Keratinocyte (primary cell): ENCODE results near the gene SOCS3. TPM values are rescaled to one million over a fixed set of nuclear protein-coding genes. Genes with fewer than 3 reads are reported as not detected.
A peak's percentile ranks its signal among the peaks of the same experiment; 100 is the strongest.

Source experiments
- DNase-seq: peaks from one replicate; pipeline ENCODE4 v3.0.0-alpha.2; 2011; ENCODE audit warnings: low read depth, missing footprints, low spot score
- FAIRE-seq: peaks from 2 replicates; lab custom pipeline; 2011; peaks lifted over from hg19 to GRCh38; lab: Jason Lieb, UNC
- H2AFZ ChIP-seq: 2 replicates; pipeline ENCODE4 v1.6.0; 2012; ENCODE audit warnings: low read length, control low read depth, inconsistent platforms; ENCODE audit not compliant: control insufficient read depth
- H3K27ac ChIP-seq: 2 replicates; pipeline ENCODE4 v1.5.1; 2011; ENCODE audit warnings: low read length; ENCODE audit not compliant: control insufficient read depth, insufficient read depth
- H3K27me3 ChIP-seq: 3 replicates; pipeline ENCODE4 v1.6.0; 2011; ENCODE audit warnings: low read length; ENCODE audit not compliant: control insufficient read depth, insufficient read depth; ENCODE audit errors: extremely low read depth
- H3K36me3 ChIP-seq, 2 experiments: 2 replicates in 1 of 2; 3 replicates in 1 of 2; pipeline ENCODE4 v1.5.1; 2011; ENCODE audit warnings: low read length in 2 of 2, mild to moderate bottlenecking in 1 of 2; ENCODE audit not compliant: control insufficient read depth in 2 of 2, insufficient read depth in 2 of 2; ENCODE audit errors: extremely low read depth in 1 of 2
- H3K4me1 ChIP-seq: 3 replicates; pipeline ENCODE4 v1.5.1; 2011; ENCODE audit warnings: low read length; ENCODE audit not compliant: control insufficient read depth, insufficient read depth; ENCODE audit errors: extremely low read depth
- H3K4me2 ChIP-seq: 3 replicates; pipeline ENCODE4 v1.6.0; 2011; ENCODE audit warnings: low read depth, low read length; ENCODE audit not compliant: control insufficient read depth, insufficient read depth; ENCODE audit errors: extremely low read depth
- H3K4me3 ChIP-seq, 3 experiments: fragments of 200-600 bp in 1 of 3; sonication (generic) in 1 of 3; 2 replicates in 2 of 3; 3 replicates in 1 of 3; pipeline ENCODE4 v1.5.1; 2011 to 2016; ENCODE audit warnings: low read length in 3 of 3, mild to moderate bottlenecking in 3 of 3, control low read depth in 2 of 3, inconsistent platforms in 1 of 3, low read depth in 1 of 3, mixed read lengths in 1 of 3, mixed run types in 1 of 3, moderate library complexity in 1 of 3; ENCODE audit not compliant: control insufficient read depth in 2 of 3, insufficient read depth in 2 of 3; ENCODE audit errors: extremely low read depth in 1 of 3
- H3K79me2 ChIP-seq: 2 replicates; pipeline ENCODE4 v1.6.0; 2012; ENCODE audit warnings: low read length; ENCODE audit not compliant: control insufficient read depth, insufficient read depth
- H3K9ac ChIP-seq: 3 replicates; pipeline ENCODE4 v1.6.0; 2011; ENCODE audit warnings: low read length; ENCODE audit not compliant: control insufficient read depth, insufficient read depth; ENCODE audit errors: extremely low read depth
- H3K9me1 ChIP-seq: 3 replicates; pipeline ENCODE4 v1.6.0; 2011; ENCODE audit warnings: low read length; ENCODE audit not compliant: control insufficient read depth, insufficient read depth; ENCODE audit errors: extremely low read depth
- H3K9me3 ChIP-seq: 2 replicates; pipeline ENCODE4 v1.5.1; 2012; ENCODE audit warnings: low read depth, low read length; ENCODE audit not compliant: control insufficient read depth
- H4K20me1 ChIP-seq: 3 replicates; pipeline ENCODE4 v1.6.0; 2011; ENCODE audit warnings: low read length; ENCODE audit not compliant: control insufficient read depth, insufficient read depth; ENCODE audit errors: extremely low read depth
- CTCF ChIP-seq, 3 experiments: IDR thresholded peaks in 1 of 3; conservative IDR thresholded peaks in 1 of 3; optimal IDR thresholded peaks in 1 of 3; 2 replicates in 2 of 3; 3 replicates in 1 of 3; pipeline versions ENCODE3 to v1.5.1; 2011; ENCODE audit warnings: low read length in 3 of 3, mild to moderate bottlenecking in 3 of 3, moderate library complexity in 2 of 3, control low read depth in 1 of 3, inconsistent platforms in 1 of 3; ENCODE audit not compliant: insufficient read depth in 2 of 3; ENCODE audit errors: extremely low read depth in 1 of 3
- EZH2 ChIP-seq: IDR thresholded peaks from one replicate; pipeline ENCODE4 v1.6.1; 2012; ENCODE audit warnings: inconsistent platforms, mild to moderate bottlenecking, low read length, moderate library complexity
- dilution Hi-C: fragments of 300-500 bp; cut with MboI; formaldehyde crosslinking; loops from one replicate; pipeline ENCODE4 v1.7.0; 2020; ENCODE audit warnings: low sequenced_read_pairs; ENCODE audit not compliant: extremely low pct_ligation_motif_present
- polyA plus RNA-seq, 5 experiments: library from polyadenylated mRNA; depleted of rRNA in 3 of 5; stranded (reverse) in 3 of 5; stranded (forward) in 1 of 5; unstranded in 1 of 5; fragments of >200 nt; gene quantifications; 1 replicate in 1 of 5; 2 replicates in 3 of 5; 3 replicates in 1 of 5; pipeline versions ENCODE4 v1.2.1 to v1.2.3, GENCODE V29; 2011 to 2012; ENCODE audit warnings: missing spikeins in 2 of 5, low read depth in 1 of 5, low replicate concordance in 1 of 5

The SOCS3 gene
- polyA plus RNA-seq, 1 donor (not counting 4 experiments of a cell fraction or from before 2014, with no cell fraction given): 9.4 TPM

DNA sequence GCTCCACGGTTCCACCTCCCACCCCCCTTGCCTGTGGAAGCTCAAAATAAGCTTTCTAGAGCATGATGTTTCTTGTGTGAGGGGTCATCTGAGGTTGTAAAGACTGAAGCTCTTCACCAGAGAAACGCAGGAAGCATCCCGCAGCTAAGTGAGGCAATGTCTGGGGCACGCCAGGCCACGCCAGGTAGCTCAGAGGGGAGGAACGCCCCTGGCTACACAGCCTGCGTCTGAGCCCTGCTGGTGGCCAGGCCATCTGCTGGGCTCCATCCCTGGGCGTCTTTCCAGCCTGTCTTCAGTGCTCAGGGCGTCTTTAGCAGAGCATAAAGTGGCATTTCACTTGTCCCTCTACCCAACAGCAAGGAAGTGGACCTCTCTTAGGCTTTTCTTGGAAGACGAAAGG, 15.2 kb downstream of the SOCS3 start:
- no peaks in the 10 kb centered on the region for H4K20me1 ChIP-seq
- no peaks in the 10 kb centered on the region for H3K79me2 ChIP-seq
- no peaks in the 10 kb centered on the region for H3K27me3 ChIP-seq
- no peak for FAIRE-seq
- H3K27ac ChIP-seq: no peak overlapping the region
- no peak overlapping the region for H2AFZ ChIP-seq
- no peak for TF ChIP-seq CTCF (optimal IDR thresholded peaks at IDR 0.05 in 1 of 3, IDR thresholded peaks at IDR 0.05 in 1 of 3, conservative IDR thresholded peaks at IDR 0.05 in 1 of 3; ENCODE audit: extremely low read depth in 1 of 3, insufficient read depth in 2 of 3, low read length in 3 of 3)
- no peak for TF ChIP-seq EZH2
- no peak overlapping the region for H3K4me3 ChIP-seq
- DNase-seq: no peak
- dilution Hi-C loops: no loop called here
- no peak overlapping the region for H3K9ac ChIP-seq
- H3K9me3 ChIP-seq: no peaks in the 10 kb centered on the region
- H3K4me1 ChIP-seq: peaks cover 67% of the 10 kb centered on the region
- H3K36me3 ChIP-seq: no peaks in the 10 kb centered on the region
- H3K9me1 ChIP-seq: no peaks in the 10 kb centered on the region
- no peak overlapping the region for H3K4me2 ChIP-seq

DNA sequence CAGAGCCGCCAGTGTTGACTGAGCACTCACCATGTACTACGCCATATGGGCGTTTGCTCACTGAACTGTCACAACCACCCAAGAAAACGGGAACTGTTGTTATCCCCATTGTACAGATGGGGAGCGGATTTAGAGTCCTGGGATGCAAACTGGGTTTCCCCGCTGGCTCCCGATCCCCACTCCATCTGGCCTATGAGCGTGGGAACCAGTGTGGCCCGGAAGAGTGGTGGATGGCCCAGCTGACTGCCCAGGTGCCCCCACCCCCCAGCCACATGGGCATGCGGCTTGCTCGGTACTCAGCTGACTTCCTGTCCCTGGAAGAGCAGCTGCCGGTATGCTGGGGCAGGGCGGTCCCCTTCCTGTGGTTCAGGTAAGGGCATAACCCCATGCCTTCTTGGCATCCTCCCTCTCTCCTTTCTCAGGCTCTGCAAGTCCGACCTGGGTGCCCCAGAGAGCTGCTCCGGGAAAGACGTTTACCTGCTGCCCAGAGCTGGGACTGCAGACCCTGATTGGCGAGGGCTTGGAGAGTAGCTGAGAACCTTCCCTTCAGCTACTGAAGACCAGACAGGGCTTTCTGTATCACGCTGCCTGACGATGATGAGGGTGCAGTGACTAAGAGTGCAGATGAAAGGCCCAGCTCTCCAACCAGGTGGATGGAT, 16.2 kb downstream of the SOCS3 start:
- H3K4me2 ChIP-seq: peak overlapping the region; percentile 65
- no peak overlapping the region for H2AFZ ChIP-seq
- H3K9me1 ChIP-seq: no peaks in the 10 kb centered on the region
- FAIRE-seq (peak; percentile 23), DNase-seq (no peak)
- no peaks in the 10 kb centered on the region for H3K9me3 ChIP-seq
- dilution Hi-C loops: no loop called here
- no peaks in the 10 kb centered on the region for H4K20me1 ChIP-seq
- H3K9ac ChIP-seq: peak overlapping the region; percentile 78
- H3K4me3 ChIP-seq: no peak overlapping the region
- no peaks in the 10 kb centered on the region for H3K79me2 ChIP-seq
- H3K27ac ChIP-seq: peak overlapping the region; percentile 87
- no peaks in the 10 kb centered on the region for H3K27me3 ChIP-seq
- H3K4me1 ChIP-seq: peaks cover 77% of the 10 kb centered on the region
- H3K36me3 ChIP-seq: no peaks in the 10 kb centered on the region
- TF ChIP-seq EZH2 (no peak), CTCF (optimal IDR thresholded peaks at IDR 0.05 in 1 of 3, IDR thresholded peaks at IDR 0.05 in 1 of 3, conservative IDR thresholded peaks at IDR 0.05 in 1 of 3; ENCODE audit: extremely low read depth in 1 of 3, insufficient read depth in 2 of 3, low read length in 3 of 3) (no peak)
